GM12878 (cell line): ENCODE measurements around the gene PRRC1. TPM values are rescaled to one million over a fixed set of nuclear protein-coding genes. Genes with fewer than 3 reads are reported as not detected.

Source experiments
- ATAC-seq: fragments of 200-7000 bp; cut with Tn5 transposase; 3 replicates; pipeline ENCODE4 v1.9.1; 2020; ENCODE audit warnings: mild to moderate bottlenecking, moderate library complexity
- BruUV-seq: library from RNA; stranded (reverse); fragments of 400-500 nt; replicated peaks from 2 replicates; lab custom pipeline; 2021; lab: Mats Ljungman, UMichigan
- CTCF ChIA-PET: fragments of 300-600 bp; sonication (Branson Sonifier 250); formaldehyde crosslinking; extraction: SDS; loops from one replicate; lab custom pipeline; 2021; ENCODE audit warnings: inconsistent platforms; lab: Yijun Ruan, JAX
- POLR2A ChIA-PET: fragments of 350-600 bp; formaldehyde crosslinking; extraction: SDS; loops from one replicate; lab custom pipeline; 2021; ENCODE audit warnings: inconsistent platforms; lab: Charles Lee
- RAD21 ChIA-PET: fragments of 300-600 bp; sonication (Branson Sonifier 250); formaldehyde crosslinking; loops from one replicate; lab custom pipeline; 2023; ENCODE audit warnings: antibody characterized with exemption; ENCODE audit not compliant: unreplicated experiment; lab: Charles Lee
- SMC1A ChIA-PET: fragments of 300-600 bp; sonication (Branson Sonifier 250); formaldehyde crosslinking; loops from one replicate; lab custom pipeline; 2023; ENCODE audit not compliant: unreplicated experiment, uncharacterized antibody; lab: Charles Lee
- DNase-seq: peaks from one replicate; pipeline ENCODE4 v3.0.0-alpha.2; 2011; ENCODE audit warnings: low read depth, low spot score
- FAIRE-seq: peaks from 3 replicates; lab custom pipeline; 2011; peaks lifted over from hg19 to GRCh38; lab: Jason Lieb, UNC
- H2AFZ ChIP-seq: 2 replicates; pipeline ENCODE4 v1.6.0; 2011; ENCODE audit warnings: low read depth, low read length, control low read depth; ENCODE audit not compliant: control insufficient read depth
- H3K27ac ChIP-seq: 2 replicates; pipeline ENCODE4 v1.5.1; 2011; ENCODE audit warnings: control low read depth; ENCODE audit not compliant: control insufficient read depth, insufficient read depth
- H3K27me3 ChIP-seq, 2 experiments: replicated peaks in 1 of 2; 2 replicates each; pipeline versions ENCODE4 v1.6.0 to v1.6.1; 2011; ENCODE audit warnings: low read length in 1 of 2; ENCODE audit not compliant: control insufficient read depth in 2 of 2, insufficient read depth in 2 of 2
- H3K36me3 ChIP-seq, 2 experiments: 2 replicates each; pipeline ENCODE4 v1.5.1; 2011; ENCODE audit warnings: low read length in 1 of 2; ENCODE audit not compliant: control insufficient read depth in 2 of 2, insufficient read depth in 2 of 2
- H3K4me1 ChIP-seq: 2 replicates; pipeline ENCODE4 v1.6.1; 2011; ENCODE audit warnings: mild to moderate bottlenecking, low read length, moderate library complexity, mixed read lengths; ENCODE audit not compliant: control insufficient read depth, insufficient read depth
- H3K4me2 ChIP-seq: 2 replicates; pipeline ENCODE4 v1.6.0; 2011; ENCODE audit warnings: control low read depth; ENCODE audit not compliant: control insufficient read depth, insufficient read depth
- H3K4me3 ChIP-seq: fragments of 200-600 bp; sonication (generic); 2 replicates; pipeline ENCODE4 v1.5.1; 2016
- H3K79me2 ChIP-seq: 2 replicates; pipeline ENCODE4 v1.6.0; 2011; ENCODE audit warnings: low read length; ENCODE audit not compliant: control insufficient read depth, insufficient read depth
- H3K9ac ChIP-seq: 2 replicates; pipeline ENCODE4 v1.8.0; 2011; ENCODE audit warnings: low read length, control low read depth, mixed read lengths; ENCODE audit not compliant: control insufficient read depth, insufficient read depth
- H3K9me3 ChIP-seq: replicated peaks from 3 replicates; pipeline ENCODE4 v1.5.1; 2011; ENCODE audit warnings: mild to moderate bottlenecking, low read length; ENCODE audit not compliant: control insufficient read depth, insufficient read depth
- H4K20me1 ChIP-seq: 2 replicates; pipeline ENCODE4 v1.6.0; 2011; ENCODE audit not compliant: control insufficient read depth, insufficient read depth
- FOS ChIP-seq: IDR thresholded peaks from 3 replicates; pipeline ENCODE4 v1.6.1; 2011; ENCODE audit warnings: borderline replicate concordance; ENCODE audit not compliant: insufficient read length; ENCODE audit errors: extremely low read depth
- LARP7 ChIP-seq: fragments of 450-650 bp; IDR thresholded peaks from 2 replicates; pipeline ENCODE4 v1.6.1; 2017; ENCODE audit warnings: mild to moderate bottlenecking
- NFIC ChIP-seq: IDR thresholded peaks from 2 replicates; pipeline ENCODE4 v1.6.1; 2012; ENCODE audit warnings: low read depth, mild to moderate bottlenecking, inconsistent platforms, low read length, moderate library complexity
- NFYB ChIP-seq: IDR thresholded peaks from 2 replicates; pipeline ENCODE4 v1.6.1; 2011; ENCODE audit warnings: low read depth, mild to moderate bottlenecking, low read length, improper control_type of control experiment, moderate library complexity; ENCODE audit not compliant: insufficient read depth
- POLR2AphosphoS2 ChIP-seq: IDR thresholded peaks from 2 replicates; pipeline ENCODE4 v1.6.1; 2011; ENCODE audit warnings: low read depth, mild to moderate bottlenecking, low read length, improper control_type of control experiment, moderate library complexity
- ZNF217 ChIP-seq: fragments of 450-650 bp; IDR thresholded peaks from 2 replicates; pipeline ENCODE4 v1.6.1; 2017; ENCODE audit warnings: antibody characterized with exemption, mild to moderate bottlenecking
- ZNF622 ChIP-seq: fragments of 450-650 bp; IDR thresholded peaks from 2 replicates; pipeline ENCODE4 v1.6.1; 2017; ENCODE audit warnings: mild to moderate bottlenecking, inconsistent platforms
- whole genome bisulfite sequencing: methylation state at CpG from one replicate; pipeline ENCODE4 v1.1.6; 2016; ENCODE audit warnings: low lambda C conversion rate; ENCODE audit not compliant: insufficient replicate concordance, insufficient coverage; ENCODE audit errors: missing lambda C conversion rate; 5-methylcytosine and 5-hydroxymethylcytosine counted together
- in situ Hi-C: fragments of 300-500 bp; cut with MboI; formaldehyde crosslinking; loops from 9 replicates; pipeline ENCODE4 v1.14.3; 2018; ENCODE audit warnings: mixed read lengths
- intact Hi-C: fragments of 100-400 bp; cut with micrococcal nuclease; formaldehyde crosslinking; loops from one replicate; pipeline ENCODE4 v1.14.2; 2022; ENCODE audit not compliant: unreplicated experiment
- polyA plus RNA-seq, 11 experiments: library from polyadenylated mRNA; depleted of rRNA in 4 of 11; unstranded in 6 of 11; stranded (reverse) in 5 of 11; fragments of >200 nt; fragmentation: Nextera tagmentation in 4 of 11; fragmentation: Illumina TruSeq in 1 of 11; extraction: Ambion mirVana in 4 of 11; extraction: Trizol in 1 of 11; gene quantifications; 1 replicate in 1 of 11; 2 replicates in 10 of 11; pipeline versions ENCODE4 v1.2.1 to v1.2.3, GENCODE V29; 2011 to 2016; ENCODE audit warnings: inconsistent platforms in 2 of 11, missing spikeins in 2 of 11, low read depth in 1 of 11
- total RNA-seq, 4 experiments: library from RNA; depleted of rRNA in 3 of 4; stranded (reverse); fragments of >200 nt in 3 of 4; fragmentation: Illumina TruSeq in 1 of 4; extraction: Trizol in 1 of 4; gene quantifications; 2 replicates each; pipeline versions ENCODE4 v1.2.1 to v1.2.3, GENCODE V29; 2013 to 2021
- TF ChIP-seq, protein P1 (sequence below): fragments of 450-650 bp; IDR thresholded peaks from 2 replicates; pipeline ENCODE4 v1.6.1; 2016; ENCODE audit warnings: mild to moderate bottlenecking
- TF ChIP-seq, protein P2 (sequence below): fragments of 450-650 bp; conservative IDR thresholded peaks from 2 replicates; pipeline ENCODE4 v1.6.1; 2017; ENCODE audit warnings: mild to moderate bottlenecking, moderate library complexity
- TF ChIP-seq, protein P3 (sequence below): fragments of 450-650 bp; IDR thresholded peaks from 2 replicates; pipeline ENCODE4 v1.6.1; 2016; ENCODE audit warnings: mild to moderate bottlenecking, moderate library complexity, borderline replicate concordance

PRRC1 gene
- total and polyA plus RNA-seq, 10 of the 15 experiments (the other 5 are each of a cell fraction or from before 2014, with no cell fraction given) = 19.0 to 54.5 (median 31.0) TPM

DNA sequence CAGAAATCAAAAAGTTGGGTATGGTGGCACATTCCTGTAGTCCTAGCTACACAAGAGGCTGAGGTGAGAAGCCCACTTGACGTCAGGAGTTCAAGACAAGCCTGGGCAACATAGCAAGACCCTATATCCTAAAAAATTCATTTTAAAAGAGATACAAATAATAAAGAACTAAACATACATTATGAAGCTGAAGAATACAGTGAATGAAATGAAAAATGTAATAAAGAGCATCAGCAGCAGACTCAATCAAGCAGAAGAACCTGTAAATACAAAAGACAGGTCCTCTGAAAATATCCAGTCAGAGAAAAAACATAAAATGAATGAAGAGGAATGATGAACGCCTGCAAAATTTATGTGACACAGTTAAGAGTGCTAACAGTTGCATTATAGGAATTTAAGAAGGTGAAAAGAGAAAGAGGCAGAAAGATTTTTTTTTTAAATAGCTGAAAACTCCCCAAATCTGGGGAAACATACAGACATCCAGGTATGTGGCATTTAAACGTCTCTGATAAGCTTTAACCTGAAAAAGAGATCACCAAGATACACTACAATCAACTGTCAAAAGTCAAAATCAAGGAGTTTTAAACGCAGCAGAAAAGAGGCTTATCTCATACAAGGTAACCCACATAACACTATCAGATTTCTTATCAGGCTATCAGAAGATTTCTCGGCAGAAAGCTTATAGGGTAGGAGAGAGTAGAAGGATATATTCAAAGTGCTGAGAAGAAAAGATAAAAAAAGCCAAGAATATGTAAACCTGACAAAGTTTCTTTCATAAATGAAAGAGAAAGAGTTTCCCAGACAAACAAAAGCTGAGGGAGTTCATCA, 57.6 kb downstream of the PRRC1 start:
- H3K27ac ChIP-seq = no peak overlapping the region
- DNase-seq (no peak), ATAC-seq (no peak), FAIRE-seq (no peak)
- H3K27me3 ChIP-seq = no peaks in the 10 kb centered on the region
- POLR2A ChIA-PET = interaction anchor here (1.6 kb wide), 1 partner anchor 505 kb away, joined by 3 read pairs; no protein-coding TSS in a partner anchor
- RAD21 ChIA-PET = interaction anchor here (1.0 to 1.9 kb wide), 3 partner anchors 9 to 12 kb away, joined by 5 to 8 read pairs (median 6); no protein-coding TSS in a partner anchor
- CTCF ChIA-PET = interaction anchor here (1.1 to 3.5 kb wide), 2 partner anchors 11 to 15 kb away, joined by 3 to 26 read pairs; no protein-coding TSS in a partner anchor
- H3K4me3 ChIP-seq = no peak overlapping the region
- intact Hi-C loops (no loop called here), in situ Hi-C loops (loop anchor here (25.0 kb wide), 1 partner anchor 1537 kb away; no protein-coding TSS in a partner anchor)
- H3K79me2 ChIP-seq = no peaks in the 10 kb centered on the region
- no TSS peak for BruUV-seq
- peaks cover 4% of the 10 kb centered on the region; the same call in 2 of the 3 replicates for H3K9me3 ChIP-seq
- H3K36me3 ChIP-seq = no peaks in the 10 kb centered on the region
- no peak for TF ChIP-seq ZNF622
- TF ChIP-seq, protein P1, sequence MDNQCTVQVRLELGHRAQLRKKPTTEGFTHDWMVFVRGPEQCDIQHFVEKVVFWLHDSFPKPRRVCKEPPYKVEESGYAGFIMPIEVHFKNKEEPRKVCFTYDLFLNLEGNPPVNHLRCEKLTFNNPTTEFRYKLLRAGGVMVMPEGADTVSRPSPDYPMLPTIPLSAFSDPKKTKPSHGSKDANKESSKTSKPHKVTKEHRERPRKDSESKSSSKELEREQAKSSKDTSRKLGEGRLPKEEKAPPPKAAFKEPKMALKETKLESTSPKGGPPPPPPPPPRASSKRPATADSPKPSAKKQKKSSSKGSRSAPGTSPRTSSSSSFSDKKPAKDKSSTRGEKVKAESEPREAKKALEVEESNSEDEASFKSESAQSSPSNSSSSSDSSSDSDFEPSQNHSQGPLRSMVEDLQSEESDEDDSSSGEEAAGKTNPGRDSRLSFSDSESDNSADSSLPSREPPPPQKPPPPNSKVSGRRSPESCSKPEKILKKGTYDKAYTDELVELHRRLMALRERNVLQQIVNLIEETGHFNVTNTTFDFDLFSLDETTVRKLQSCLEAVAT = no peak
- no peak for TF ChIP-seq FOS
- TF ChIP-seq POLR2AphosphoS2 = no peak
- no peak for TF ChIP-seq NFYB
- TF ChIP-seq LARP7 = no peak
- TF ChIP-seq ZNF217 = no peak
- TF ChIP-seq NFIC = no peak
- TF ChIP-seq, protein P2, sequence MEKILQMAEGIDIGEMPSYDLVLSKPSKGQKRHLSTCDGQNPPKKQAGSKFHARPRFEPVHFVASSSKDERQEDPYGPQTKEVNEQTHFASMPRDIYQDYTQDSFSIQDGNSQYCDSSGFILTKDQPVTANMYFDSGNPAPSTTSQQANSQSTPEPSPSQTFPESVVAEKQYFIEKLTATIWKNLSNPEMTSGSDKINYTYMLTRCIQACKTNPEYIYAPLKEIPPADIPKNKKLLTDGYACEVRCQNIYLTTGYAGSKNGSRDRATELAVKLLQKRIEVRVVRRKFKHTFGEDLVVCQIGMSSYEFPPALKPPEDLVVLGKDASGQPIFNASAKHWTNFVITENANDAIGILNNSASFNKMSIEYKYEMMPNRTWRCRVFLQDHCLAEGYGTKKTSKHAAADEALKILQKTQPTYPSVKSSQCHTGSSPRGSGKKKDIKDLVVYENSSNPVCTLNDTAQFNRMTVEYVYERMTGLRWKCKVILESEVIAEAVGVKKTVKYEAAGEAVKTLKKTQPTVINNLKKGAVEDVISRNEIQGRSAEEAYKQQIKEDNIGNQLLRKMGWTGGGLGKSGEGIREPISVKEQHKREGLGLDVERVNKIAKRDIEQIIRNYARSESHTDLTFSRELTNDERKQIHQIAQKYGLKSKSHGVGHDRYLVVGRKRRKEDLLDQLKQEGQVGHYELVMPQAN = no peak
- TF ChIP-seq, protein P3, sequence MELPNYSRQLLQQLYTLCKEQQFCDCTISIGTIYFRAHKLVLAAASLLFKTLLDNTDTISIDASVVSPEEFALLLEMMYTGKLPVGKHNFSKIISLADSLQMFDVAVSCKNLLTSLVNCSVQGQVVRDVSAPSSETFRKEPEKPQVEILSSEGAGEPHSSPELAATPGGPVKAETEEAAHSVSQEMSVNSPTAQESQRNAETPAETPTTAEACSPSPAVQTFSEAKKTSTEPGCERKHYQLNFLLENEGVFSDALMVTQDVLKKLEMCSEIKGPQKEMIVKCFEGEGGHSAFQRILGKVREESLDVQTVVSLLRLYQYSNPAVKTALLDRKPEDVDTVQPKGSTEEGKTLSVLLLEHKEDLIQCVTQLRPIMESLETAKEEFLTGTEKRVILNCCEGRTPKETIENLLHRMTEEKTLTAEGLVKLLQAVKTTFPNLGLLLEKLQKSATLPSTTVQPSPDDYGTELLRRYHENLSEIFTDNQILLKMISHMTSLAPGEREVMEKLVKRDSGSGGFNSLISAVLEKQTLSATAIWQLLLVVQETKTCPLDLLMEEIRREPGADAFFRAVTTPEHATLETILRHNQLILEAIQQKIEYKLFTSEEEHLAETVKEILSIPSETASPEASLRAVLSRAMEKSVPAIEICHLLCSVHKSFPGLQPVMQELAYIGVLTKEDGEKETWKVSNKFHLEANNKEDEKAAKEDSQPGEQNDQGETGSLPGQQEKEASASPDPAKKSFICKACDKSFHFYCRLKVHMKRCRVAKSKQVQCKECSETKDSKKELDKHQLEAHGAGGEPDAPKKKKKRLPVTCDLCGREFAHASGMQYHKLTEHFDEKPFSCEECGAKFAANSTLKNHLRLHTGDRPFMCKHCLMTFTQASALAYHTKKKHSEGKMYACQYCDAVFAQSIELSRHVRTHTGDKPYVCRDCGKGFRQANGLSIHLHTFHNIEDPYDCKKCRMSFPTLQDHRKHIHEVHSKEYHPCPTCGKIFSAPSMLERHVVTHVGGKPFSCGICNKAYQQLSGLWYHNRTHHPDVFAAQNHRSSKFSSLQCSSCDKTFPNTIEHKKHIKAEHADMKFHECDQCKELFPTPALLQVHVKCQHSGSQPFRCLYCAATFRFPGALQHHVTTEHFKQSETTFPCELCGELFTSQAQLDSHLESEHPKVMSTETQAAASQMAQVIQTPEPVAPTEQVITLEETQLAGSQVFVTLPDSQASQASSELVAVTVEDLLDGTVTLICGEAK = no peak
- 69% methylated on average over 5 of the region's 5 CpGs for WGBS
- H3K9ac ChIP-seq = no peak overlapping the region
- H3K4me1 ChIP-seq = peaks cover 22% of the 10 kb centered on the region
- H2AFZ ChIP-seq = no peak overlapping the region
- SMC1A ChIA-PET = interaction anchor here (0.7 to 9.0 kb wide), 7 partner anchors 11 to 243 kb away, joined by 3 to 177 read pairs (median 3); no protein-coding TSS in a partner anchor
- H4K20me1 ChIP-seq = no peaks in the 10 kb centered on the region
- H3K4me2 ChIP-seq = no peak overlapping the region
